ENCODE measurements around the gene UNC13C.

Gene UNC13C

DNA sequence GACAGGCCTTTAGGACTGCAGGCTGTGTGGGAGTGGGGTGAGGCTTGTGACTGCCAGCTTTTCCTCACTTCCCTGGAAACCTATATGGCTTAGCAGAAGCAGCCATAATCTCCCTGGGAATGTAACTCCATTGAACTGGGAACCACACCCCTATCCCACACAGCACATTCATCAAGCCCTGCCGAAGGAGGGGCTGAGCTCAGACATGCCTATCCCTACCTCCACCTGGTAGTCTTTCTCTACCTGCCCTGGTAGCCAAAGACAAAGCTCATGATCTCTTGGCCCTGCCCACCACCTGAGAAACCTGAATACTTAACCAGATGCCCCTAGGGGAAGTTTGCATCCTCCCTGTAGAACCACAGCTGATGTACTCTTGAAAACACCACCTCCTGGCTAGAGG, 219.8 kb downstream of the UNC13C start:
- Histone ChIP-seq H3K36me3 (ENCODE audit: insufficient read depth) (no peaks in the 10 kb centered on the region), H3K4me3 (IDR thresholded peaks at IDR 0.05; ENCODE audit: insufficient read depth, low read depth, low read length) (no peak overlapping the region), H3K79me2 (ENCODE audit: insufficient read depth, low read depth) (no peaks in the 10 kb centered on the region), H2AFZ (ENCODE audit: low read depth) (no peak overlapping the region), H4K20me1 (ENCODE audit: insufficient read depth) (no peaks in the 10 kb centered on the region), H3K4me2 (peak overlapping the region; percentile 14; the same call in 1 of the 2 replicates), H3K27ac (no peak overlapping the region), H3K4me1 (ENCODE audit: low read depth, poor library complexity, severe bottlenecking) (peaks cover 17% of the 10 kb centered on the region), H3K9ac (no peak overlapping the region), H3K27me3 (ENCODE audit: insufficient read depth, low read depth) (no peaks in the 10 kb centered on the region)
- TF ChIP-seq, protein P1, sequence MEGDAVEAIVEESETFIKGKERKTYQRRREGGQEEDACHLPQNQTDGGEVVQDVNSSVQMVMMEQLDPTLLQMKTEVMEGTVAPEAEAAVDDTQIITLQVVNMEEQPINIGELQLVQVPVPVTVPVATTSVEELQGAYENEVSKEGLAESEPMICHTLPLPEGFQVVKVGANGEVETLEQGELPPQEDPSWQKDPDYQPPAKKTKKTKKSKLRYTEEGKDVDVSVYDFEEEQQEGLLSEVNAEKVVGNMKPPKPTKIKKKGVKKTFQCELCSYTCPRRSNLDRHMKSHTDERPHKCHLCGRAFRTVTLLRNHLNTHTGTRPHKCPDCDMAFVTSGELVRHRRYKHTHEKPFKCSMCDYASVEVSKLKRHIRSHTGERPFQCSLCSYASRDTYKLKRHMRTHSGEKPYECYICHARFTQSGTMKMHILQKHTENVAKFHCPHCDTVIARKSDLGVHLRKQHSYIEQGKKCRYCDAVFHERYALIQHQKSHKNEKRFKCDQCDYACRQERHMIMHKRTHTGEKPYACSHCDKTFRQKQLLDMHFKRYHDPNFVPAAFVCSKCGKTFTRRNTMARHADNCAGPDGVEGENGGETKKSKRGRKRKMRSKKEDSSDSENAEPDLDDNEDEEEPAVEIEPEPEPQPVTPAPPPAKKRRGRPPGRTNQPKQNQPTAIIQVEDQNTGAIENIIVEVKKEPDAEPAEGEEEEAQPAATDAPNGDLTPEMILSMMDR (conservative IDR thresholded peaks at IDR 0.05; ENCODE audit: low read depth, low read length): no peak

DNA sequence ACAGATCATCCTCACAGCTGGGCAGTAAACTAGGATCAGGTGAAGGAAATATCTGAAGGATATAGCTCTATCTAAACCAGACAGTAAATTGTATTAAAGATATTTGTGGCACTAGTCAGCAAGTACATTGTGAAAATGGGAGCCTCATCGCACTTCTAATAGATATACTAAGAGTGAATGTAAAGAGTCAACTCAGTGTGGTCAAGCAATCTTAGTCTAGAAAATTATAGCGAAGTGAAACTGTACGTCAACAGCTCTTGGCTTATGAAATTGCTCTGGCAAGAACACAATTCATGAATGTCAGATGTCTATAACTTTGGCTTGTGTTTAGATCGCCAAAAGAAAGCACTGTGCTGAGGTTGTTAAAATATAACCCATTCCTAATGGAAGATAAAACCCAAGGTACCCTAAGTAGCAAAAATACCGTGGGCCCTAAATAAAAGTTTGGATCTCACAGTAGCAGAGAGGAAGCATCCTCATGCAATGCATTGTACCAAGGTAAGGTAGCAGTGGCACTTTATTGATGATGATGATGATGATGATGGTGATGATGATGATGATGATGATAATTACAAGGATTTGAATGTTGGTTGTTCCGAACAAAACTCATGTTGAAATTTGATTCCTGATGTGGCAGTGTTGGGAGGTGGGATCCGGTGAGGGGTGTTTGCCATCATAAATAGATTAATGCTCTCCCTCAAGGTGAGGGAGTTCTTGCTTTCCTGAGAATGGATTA, 228.5 kb downstream of the UNC13C start:
- H3K36me3 ChIP-seq (ENCODE audit: insufficient read depth): no peaks in the 10 kb centered on the region
- H4K20me1 ChIP-seq (ENCODE audit: insufficient read depth): no peaks in the 10 kb centered on the region
- TF ChIP-seq, protein P1 (conservative IDR thresholded peaks at IDR 0.05; ENCODE audit: low read depth, low read length): no peak
- H3K4me2 ChIP-seq: no peak overlapping the region
- no peak overlapping the region for H3K27ac ChIP-seq
- H3K79me2 ChIP-seq (ENCODE audit: insufficient read depth, low read depth): no peaks in the 10 kb centered on the region
- H3K9ac ChIP-seq: no peak overlapping the region
- H2AFZ ChIP-seq (ENCODE audit: low read depth): no peak overlapping the region
- H3K4me1 ChIP-seq (ENCODE audit: low read depth, poor library complexity, severe bottlenecking): no peaks in the 10 kb centered on the region
- H3K4me3 ChIP-seq (IDR thresholded peaks at IDR 0.05; ENCODE audit: insufficient read depth, low read depth, low read length): no peak overlapping the region
- H3K27me3 ChIP-seq (ENCODE audit: insufficient read depth, low read depth): no peaks in the 10 kb centered on the region

DNA sequence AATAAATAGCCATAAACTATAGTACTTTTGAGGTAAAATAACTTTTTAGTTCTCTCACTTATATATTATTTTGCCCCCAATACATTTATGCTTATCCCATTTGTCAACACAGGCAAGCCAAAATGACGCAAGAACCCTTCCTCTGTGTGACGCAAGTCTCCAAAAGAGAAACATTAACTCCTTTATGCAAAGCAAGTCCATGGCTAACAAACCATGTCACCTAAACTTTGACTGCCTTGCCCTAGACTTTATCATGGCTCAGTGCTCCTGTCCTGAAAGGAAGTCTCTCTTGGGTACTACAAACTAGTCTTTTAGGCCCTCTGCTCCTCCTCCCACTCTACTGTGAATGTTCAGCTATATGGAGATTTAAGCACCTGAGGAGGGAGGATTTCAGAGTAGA, 230.5 kb downstream of the UNC13C start:
- Histone ChIP-seq H3K27me3 (ENCODE audit: insufficient read depth, low read depth) (no peaks in the 10 kb centered on the region), H2AFZ (ENCODE audit: low read depth) (no peak overlapping the region), H3K9ac (no peak overlapping the region), H3K79me2 (ENCODE audit: insufficient read depth, low read depth) (no peaks in the 10 kb centered on the region), H3K4me1 (ENCODE audit: low read depth, poor library complexity, severe bottlenecking) (no peaks in the 10 kb centered on the region), H3K36me3 (ENCODE audit: insufficient read depth) (no peaks in the 10 kb centered on the region), H4K20me1 (ENCODE audit: insufficient read depth) (no peaks in the 10 kb centered on the region), H3K27ac (no peak overlapping the region), H3K4me2 (no peak overlapping the region), H3K4me3 (IDR thresholded peaks at IDR 0.05; ENCODE audit: insufficient read depth, low read depth, low read length) (no peak overlapping the region)
- TF ChIP-seq, protein P1 (conservative IDR thresholded peaks at IDR 0.05; ENCODE audit: low read depth, low read length): no peak

DNA sequence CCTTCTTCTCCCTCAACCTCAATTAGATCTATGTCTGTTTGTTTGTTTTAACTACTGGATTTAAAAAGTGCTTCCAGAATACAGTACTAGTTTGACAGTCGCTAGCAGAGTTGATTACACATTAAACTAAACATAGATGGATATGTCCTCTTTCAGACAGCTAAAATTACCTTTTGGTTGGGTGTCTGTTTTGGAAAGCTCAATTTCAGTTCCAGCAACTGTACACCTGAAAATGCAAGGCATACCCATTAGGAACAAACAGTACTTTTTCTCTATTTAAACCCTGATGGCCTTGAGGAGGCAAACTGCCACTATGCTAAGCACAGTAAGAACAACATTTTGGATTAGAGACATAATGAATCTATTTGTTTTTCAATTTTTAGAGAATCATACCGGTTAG, 234.4 kb downstream of the UNC13C start:
- H3K36me3 ChIP-seq (ENCODE audit: insufficient read depth): no peaks in the 10 kb centered on the region
- H2AFZ ChIP-seq (ENCODE audit: low read depth): no peak overlapping the region
- TF ChIP-seq, protein P1 (conservative IDR thresholded peaks at IDR 0.05; ENCODE audit: low read depth, low read length): no peak

More for the DNA sequence above, 234.4 kb downstream of the UNC13C start:
- no peak overlapping the region for H3K4me3 ChIP-seq (IDR thresholded peaks at IDR 0.05; ENCODE audit: insufficient read depth, low read depth, low read length)
- H3K9ac ChIP-seq: no peak overlapping the region
- H4K20me1 ChIP-seq (ENCODE audit: insufficient read depth): no peaks in the 10 kb centered on the region
- H3K79me2 ChIP-seq (ENCODE audit: insufficient read depth, low read depth): no peaks in the 10 kb centered on the region
- H3K27ac ChIP-seq: no peak overlapping the region
- no peak overlapping the region for H3K4me2 ChIP-seq
- H3K27me3 ChIP-seq (ENCODE audit: insufficient read depth, low read depth): no peaks in the 10 kb centered on the region
- no peaks in the 10 kb centered on the region for H3K4me1 ChIP-seq (ENCODE audit: low read depth, poor library complexity, severe bottlenecking)

Measured in KMS-11 (cell line).